DND-41 (cell line): Measurements from ENCODE around the gene FRG1.

Experiments used
- EZH2 ChIP-seq: IDR thresholded peaks from 3 replicates; pipeline ENCODE4 v1.6.1; 2012; ENCODE audit warnings: borderline replicate concordance, low read depth, mild to moderate bottlenecking, moderate library complexity, low read length, inconsistent platforms; ENCODE audit not compliant: severe bottlenecking
- TF ChIP-seq, protein P1 (sequence below): IDR thresholded peaks from 2 replicates; pipeline ENCODE4 v1.5.1; 2012; ENCODE audit warnings: borderline replicate concordance, low read length, moderate library complexity, mild to moderate bottlenecking; ENCODE audit not compliant: poor library complexity, severe bottlenecking; ENCODE audit errors: extremely low read depth

DNA sequence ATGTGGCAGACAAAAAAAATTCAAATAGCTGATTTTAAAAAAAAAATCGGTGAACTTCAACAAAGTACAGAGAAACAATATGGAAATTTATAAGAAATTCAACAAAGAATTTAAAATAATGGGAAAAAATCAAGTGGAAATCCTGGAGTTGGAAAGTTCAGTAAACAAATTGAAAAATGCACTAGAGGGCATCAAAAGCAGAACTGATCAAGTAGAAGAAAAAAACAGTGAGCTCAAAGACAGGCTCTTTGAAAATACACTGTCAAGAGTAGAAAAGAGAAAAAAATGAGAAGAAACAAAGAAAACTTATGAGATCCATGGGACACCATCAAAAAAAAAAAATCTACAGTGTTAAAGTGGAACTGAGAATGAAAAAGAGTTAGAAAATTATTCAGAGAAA lies 19.6 kb upstream of the FRG1 start:
- TF ChIP-seq, protein P1, sequence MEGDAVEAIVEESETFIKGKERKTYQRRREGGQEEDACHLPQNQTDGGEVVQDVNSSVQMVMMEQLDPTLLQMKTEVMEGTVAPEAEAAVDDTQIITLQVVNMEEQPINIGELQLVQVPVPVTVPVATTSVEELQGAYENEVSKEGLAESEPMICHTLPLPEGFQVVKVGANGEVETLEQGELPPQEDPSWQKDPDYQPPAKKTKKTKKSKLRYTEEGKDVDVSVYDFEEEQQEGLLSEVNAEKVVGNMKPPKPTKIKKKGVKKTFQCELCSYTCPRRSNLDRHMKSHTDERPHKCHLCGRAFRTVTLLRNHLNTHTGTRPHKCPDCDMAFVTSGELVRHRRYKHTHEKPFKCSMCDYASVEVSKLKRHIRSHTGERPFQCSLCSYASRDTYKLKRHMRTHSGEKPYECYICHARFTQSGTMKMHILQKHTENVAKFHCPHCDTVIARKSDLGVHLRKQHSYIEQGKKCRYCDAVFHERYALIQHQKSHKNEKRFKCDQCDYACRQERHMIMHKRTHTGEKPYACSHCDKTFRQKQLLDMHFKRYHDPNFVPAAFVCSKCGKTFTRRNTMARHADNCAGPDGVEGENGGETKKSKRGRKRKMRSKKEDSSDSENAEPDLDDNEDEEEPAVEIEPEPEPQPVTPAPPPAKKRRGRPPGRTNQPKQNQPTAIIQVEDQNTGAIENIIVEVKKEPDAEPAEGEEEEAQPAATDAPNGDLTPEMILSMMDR: no peak
- TF ChIP-seq EZH2: no peak
